IPS-20b (cell line): ENCODE results near the gene KRTAP12-4.
"Not testable (repeated sequence)": the region's sequence is repeated elsewhere in the genome, so short reads cannot be mapped to it uniquely, and the experiment has no call there.

ENCODE experiments used
- H3K27ac ChIP-seq: one replicate; pipeline ENCODE4 v1.5.1; 2013; ENCODE audit warnings: low read length
- H3K27me3 ChIP-seq: 2 replicates; pipeline ENCODE4 v1.6.1; 2013; ENCODE audit warnings: mild to moderate bottlenecking, low read length, inconsistent platforms; ENCODE audit not compliant: insufficient read depth
- H3K36me3 ChIP-seq: 2 replicates; pipeline ENCODE4 v1.6.1; 2013; ENCODE audit warnings: low read depth, mild to moderate bottlenecking, inconsistent platforms, low read length, moderate library complexity; ENCODE audit not compliant: insufficient read depth
- H3K4me1 ChIP-seq: 2 replicates; pipeline ENCODE4 v1.6.1; 2013; ENCODE audit warnings: mild to moderate bottlenecking, control low read depth, inconsistent platforms, low read length, moderate library complexity; ENCODE audit not compliant: insufficient read depth
- H3K4me3 ChIP-seq: 2 replicates; pipeline ENCODE4 v1.5.1; 2013; ENCODE audit warnings: mild to moderate bottlenecking, low read length, inconsistent platforms
- H3K9ac ChIP-seq: 2 replicates; pipeline ENCODE4 v1.6.1; 2013; ENCODE audit warnings: low read depth, mild to moderate bottlenecking, inconsistent platforms, low read length, moderate library complexity
- H3K9me3 ChIP-seq: 2 replicates; pipeline ENCODE4 v1.6.1; 2013; ENCODE audit warnings: mild to moderate bottlenecking, low read depth, low read length, inconsistent platforms; ENCODE audit not compliant: insufficient read depth

Gene KRTAP12-4

DNA sequence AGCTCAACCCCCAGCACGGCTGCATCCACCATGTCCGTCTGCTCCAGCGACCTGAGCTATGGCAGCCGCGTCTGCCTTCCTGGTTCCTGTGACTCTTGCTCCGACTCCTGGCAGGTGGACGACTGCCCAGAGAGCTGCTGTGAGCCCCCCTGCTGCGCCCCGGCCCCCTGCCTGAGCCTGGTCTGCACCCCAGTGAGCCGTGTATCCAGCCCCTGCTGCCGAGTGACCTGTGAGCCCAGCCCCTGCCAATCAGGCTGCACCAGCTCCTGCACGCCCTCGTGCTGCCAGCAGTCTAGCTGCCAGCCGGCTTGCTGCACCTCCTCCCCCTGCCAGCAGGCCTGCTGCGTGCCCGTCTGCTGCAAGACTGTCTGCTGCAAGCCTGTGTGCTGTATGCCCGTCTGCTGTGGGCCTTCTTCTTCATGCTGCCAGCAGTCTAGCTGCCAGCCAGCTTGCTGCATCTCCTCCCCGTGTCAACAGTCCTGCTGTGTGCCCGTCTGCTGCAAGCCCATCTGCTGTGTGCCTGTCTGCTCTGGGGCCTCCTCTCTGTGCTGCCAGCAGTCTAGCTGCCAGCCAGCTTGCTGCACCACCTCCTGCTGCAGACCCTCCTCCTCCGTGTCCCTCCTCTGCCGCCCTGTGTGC is 42.8 kb upstream of the KRTAP12-4 start, which contains the start of gene KRTAP10-12:
KRTAP10-12 (plus strand) TSS at position 1 of the 639 bp plus-strand sequence; CDS start at position 31, 30 bp downstream.
- not testable (repeated sequence) for H3K27me3 ChIP-seq, H3K9ac ChIP-seq

GRCh38 chr21:44696572-44696971 is 42.1 kb upstream of the KRTAP12-4 start:
- Histone ChIP-seq H3K27me3 (no peaks in the 10 kb centered on the region; the same call in none of the 2 replicates), H3K27ac (no peak overlapping the region), H3K9me3 (peaks cover 11% of the 10 kb centered on the region; the same call in 1 of the 2 replicates), H3K36me3 (no peaks in the 10 kb centered on the region), H3K4me3 (no peak overlapping the region), H3K9ac (no peak overlapping the region), H3K4me1 (peaks cover 4% of the 10 kb centered on the region; the same call in 1 of the 2 replicates)

More for the DNA sequence above, 42.8 kb upstream of the KRTAP12-4 start, which contains the start of gene KRTAP10-12:
- not testable (repeated sequence) for H3K4me1 ChIP-seq, H3K27ac ChIP-seq, H3K4me3 ChIP-seq, H3K36me3 ChIP-seq
- H3K9me3 ChIP-seq = peaks cover 11% of the 10 kb centered on the region; the same call in 1 of the 2 replicates

- Histone ChIP-seq H3K4me3 (no peak overlapping the region), H3K27me3 (no peaks in the 10 kb centered on the region; the same call in none of the 2 replicates), H3K27ac (no peak overlapping the region), H3K9ac (no peak overlapping the region), H3K4me1 (0 out of 2 replicates have a peak, but pooled peaks cover 4% of the 10 kb centered on the region), H3K36me3 (no peaks in the 10 kb centered on the region), H3K9me3 (peaks cover 11% of the 10 kb centered on the region; the same call in 1 of the 2 replicates)
These were observed 41.2 kb upstream of the KRTAP12-4 start for GRCh38 chr21:44695641-44696040.

DNA sequence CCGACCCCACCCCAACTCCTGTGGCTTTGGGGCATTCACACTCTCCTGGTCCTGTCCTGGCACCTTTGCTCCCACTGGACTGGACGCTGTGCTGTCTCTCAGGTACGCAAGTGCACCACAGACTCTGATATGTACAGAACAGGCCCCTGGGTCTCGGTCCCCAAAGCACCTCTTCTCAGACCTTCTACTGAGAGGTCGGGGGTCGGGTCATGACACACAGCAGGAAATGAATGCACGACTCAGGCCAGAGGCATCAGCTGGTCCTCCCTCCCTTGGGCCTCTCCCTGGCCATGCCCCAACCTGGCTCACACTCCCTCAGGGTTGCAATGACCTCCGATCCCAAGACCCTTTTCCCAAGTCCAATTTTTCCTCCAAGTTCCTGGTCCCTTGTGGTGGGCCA is 40.7 kb upstream of the KRTAP12-4 start:
- H3K4me1 ChIP-seq = 0 out of 2 replicates have a peak, but pooled peaks cover 4% of the 10 kb centered on the region
- H3K36me3 ChIP-seq = no peaks in the 10 kb centered on the region
- no peak overlapping the region for H3K9ac ChIP-seq
- H3K27ac ChIP-seq = no peak overlapping the region
- H3K9me3 ChIP-seq = peaks cover 11% of the 10 kb centered on the region; the same call in 1 of the 2 replicates
- H3K4me3 ChIP-seq = no peak overlapping the region
- no peaks in the 10 kb centered on the region; the same call in 1 of the 2 replicates for H3K27me3 ChIP-seq

GRCh38 chr21:44694776-44695175 is 40.3 kb upstream of the KRTAP12-4 start:
- Histone ChIP-seq H3K4me1 (0 out of 2 replicates have a peak, but pooled peaks cover 4% of the 10 kb centered on the region), H3K27me3 (no peaks in the 10 kb centered on the region; the same call in 1 of the 2 replicates), H3K27ac (no peak overlapping the region), H3K4me3 (no peak overlapping the region), H3K9me3 (peaks cover 11% of the 10 kb centered on the region; the same call in 1 of the 2 replicates), H3K9ac (no peak overlapping the region), H3K36me3 (no peaks in the 10 kb centered on the region)

- no peak overlapping the region for H3K4me3 ChIP-seq
- H3K9ac ChIP-seq = no peak overlapping the region
- H3K36me3 ChIP-seq = no peaks in the 10 kb centered on the region
- 0 out of 2 replicates have a peak, but pooled peaks cover 2% of the 10 kb centered on the region for H3K4me1 ChIP-seq
- H3K27ac ChIP-seq = no peak overlapping the region
- H3K27me3 ChIP-seq = no peaks in the 10 kb centered on the region
- H3K9me3 ChIP-seq = peaks cover 11% of the 10 kb centered on the region; the same call in 1 of the 2 replicates
These were observed 38.5 kb upstream of the KRTAP12-4 start for GRCh38 chr21:44692798-44693512.

DNA sequence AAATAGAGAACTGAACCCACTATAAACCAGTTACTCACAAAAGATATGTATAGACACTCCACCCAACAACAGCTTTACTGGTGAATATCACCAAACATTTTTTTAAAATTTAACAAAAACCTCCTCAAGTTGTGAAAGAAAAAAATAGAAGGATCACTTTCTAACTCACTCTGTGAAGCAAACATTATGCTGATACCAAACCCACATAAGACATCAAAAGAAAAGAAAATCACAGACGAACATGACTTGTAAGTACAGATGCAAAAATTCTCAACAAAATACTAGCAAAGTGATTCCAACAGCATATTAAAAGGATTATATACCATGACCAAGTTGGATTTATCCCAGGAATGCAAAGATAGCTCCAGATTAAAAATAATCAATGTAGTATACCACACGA is 37.2 kb upstream of the KRTAP12-4 start:
- H3K4me1 ChIP-seq = peaks cover under 1% of the 10 kb centered on the region; the same call in 1 of the 2 replicates
- no peaks in the 10 kb centered on the region for H3K36me3 ChIP-seq
- H3K27ac ChIP-seq = no peak overlapping the region
- H3K9ac ChIP-seq = no peak overlapping the region
- peaks cover 11% of the 10 kb centered on the region; the same call in 1 of the 2 replicates for H3K9me3 ChIP-seq
- H3K4me3 ChIP-seq = no peak overlapping the region
- H3K27me3 ChIP-seq = no peaks in the 10 kb centered on the region

- H3K36me3 ChIP-seq, H3K27ac ChIP-seq, H3K4me1 ChIP-seq, H3K27me3 ChIP-seq, H3K9ac ChIP-seq, H3K4me3 ChIP-seq: not testable (repeated sequence)
- H3K9me3 ChIP-seq = peaks cover 11% of the 10 kb centered on the region; the same call in 1 of the 2 replicates
These were observed 35.3 kb upstream of the KRTAP12-4 start for GRCh38 chr21:44689740-44690139.

DNA sequence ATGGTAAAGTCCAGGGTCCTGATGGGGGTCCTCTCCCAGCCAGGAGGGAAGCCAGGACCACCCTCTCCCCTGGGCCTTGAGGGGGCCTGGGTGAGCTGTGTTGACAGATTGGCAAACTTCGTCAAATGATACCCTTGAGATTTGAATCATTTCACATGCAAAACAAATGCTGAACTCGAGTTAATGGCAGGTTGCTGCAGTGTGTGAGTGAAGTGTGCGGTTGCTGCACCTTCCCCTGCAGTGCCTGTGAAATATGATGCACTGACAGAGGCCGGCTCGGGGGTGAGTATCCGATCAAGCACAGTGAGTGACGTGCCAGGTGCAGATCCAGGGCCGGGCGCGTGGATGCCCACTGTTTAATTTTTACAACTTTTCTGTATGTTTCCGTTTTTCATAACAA is 33.2 kb upstream of the KRTAP12-4 start:
- H3K36me3 ChIP-seq = no peaks in the 10 kb centered on the region
- H3K4me1 ChIP-seq = peaks cover 3% of the 10 kb centered on the region; the same call in 1 of the 2 replicates
- no peak overlapping the region for H3K4me3 ChIP-seq
- peaks cover 1% of the 10 kb centered on the region; the same call in 1 of the 2 replicates for H3K9me3 ChIP-seq
- no peaks in the 10 kb centered on the region for H3K27me3 ChIP-seq
- no peak overlapping the region for H3K27ac ChIP-seq
- H3K9ac ChIP-seq = no peak overlapping the region

- H3K27ac ChIP-seq = no peak overlapping the region
- H3K36me3 ChIP-seq = no peaks in the 10 kb centered on the region
- H3K4me1 ChIP-seq = peaks cover 3% of the 10 kb centered on the region; the same call in 1 of the 2 replicates
- peak overlapping the region; percentile 3; the same call in 1 of the 2 replicates for H3K9ac ChIP-seq
- no peaks in the 10 kb centered on the region for H3K27me3 ChIP-seq
- H3K4me3 ChIP-seq = no peak overlapping the region
- no peaks in the 10 kb centered on the region for H3K9me3 ChIP-seq
These were observed 32.5 kb upstream of the KRTAP12-4 start for GRCh38 chr21:44686843-44687561.
